ENCODE results near the gene CTDNEP1.
"Not testable (repeated sequence)": the region's sequence is repeated elsewhere in the genome, so short reads cannot be mapped to it uniquely, and the experiment has no call there.

Gene CTDNEP1

DNA sequence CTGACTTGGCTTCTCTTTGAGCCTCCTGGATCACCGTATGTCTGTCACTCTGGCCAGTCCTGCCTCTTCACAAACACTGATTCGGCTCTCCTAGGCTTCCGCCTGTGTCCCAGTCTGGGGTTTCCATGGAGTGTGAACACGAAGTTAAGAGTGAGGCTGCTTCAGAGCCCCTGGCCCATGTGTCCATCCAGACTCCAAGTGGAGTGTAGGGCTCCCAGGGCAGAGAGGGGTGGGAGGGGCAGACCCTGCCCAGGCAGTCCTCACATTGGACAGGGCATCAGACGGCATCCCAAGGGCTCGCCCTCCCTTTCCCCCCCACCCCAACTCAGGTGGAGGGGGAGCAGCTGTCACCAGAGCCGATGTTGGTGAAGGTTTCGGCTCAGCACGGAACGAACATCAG, 7.7 kb downstream of the CTDNEP1 start:
- DNase-seq: not testable (repeated sequence)

DNA sequence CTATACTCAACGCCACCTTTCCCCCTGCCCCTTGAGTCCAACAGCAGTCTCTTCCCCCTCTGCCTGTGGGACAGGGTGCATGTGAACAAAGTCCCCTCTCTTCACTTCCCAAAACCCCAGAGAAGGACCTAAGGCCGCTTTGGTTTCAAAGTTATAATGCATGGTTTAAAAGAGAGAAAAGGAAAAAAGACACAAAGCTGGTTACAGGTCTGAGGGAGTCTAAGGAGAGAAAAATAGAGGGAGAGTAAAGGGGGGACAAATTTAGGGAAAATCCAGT, 8.1 kb downstream of the CTDNEP1 start:
- no peak for DNase-seq

DNA sequence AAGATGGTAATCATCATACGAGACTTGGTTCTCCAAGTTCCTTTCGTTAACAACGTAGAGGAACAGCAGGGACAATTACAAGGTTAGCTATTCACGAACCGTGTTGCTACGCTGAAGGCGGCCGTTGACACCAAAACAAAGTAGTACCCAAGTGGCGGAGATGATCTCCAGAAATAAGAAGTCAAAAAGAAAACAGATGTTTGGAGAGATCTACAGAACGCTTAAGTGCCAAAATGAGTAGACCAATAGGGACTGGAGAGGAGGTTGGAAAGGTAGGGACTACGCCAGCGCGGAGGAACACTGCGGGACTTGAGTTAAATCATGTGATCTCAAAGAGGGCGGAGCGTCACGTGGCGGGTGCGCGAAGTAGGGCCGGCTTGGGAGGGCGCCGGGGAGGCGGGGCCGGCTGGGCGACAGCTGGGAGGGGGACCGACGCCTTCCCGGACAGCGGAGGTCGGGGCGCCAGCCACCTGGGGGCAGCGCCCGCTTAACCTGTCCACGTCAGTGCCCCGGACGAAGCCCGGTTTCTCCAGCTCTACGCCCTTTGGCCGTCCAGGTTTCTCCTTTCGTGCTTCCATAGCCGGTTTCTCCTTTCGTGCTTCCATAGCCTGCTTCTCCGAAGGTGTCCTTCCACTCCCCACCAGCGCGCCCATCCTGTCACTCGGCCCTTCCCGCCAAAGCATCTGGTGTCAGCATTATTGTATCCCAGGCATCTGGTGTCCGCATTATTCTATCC, 8.6 kb downstream of the CTDNEP1 start:
- DNase-seq: peak; percentile 91 to 97

DNA sequence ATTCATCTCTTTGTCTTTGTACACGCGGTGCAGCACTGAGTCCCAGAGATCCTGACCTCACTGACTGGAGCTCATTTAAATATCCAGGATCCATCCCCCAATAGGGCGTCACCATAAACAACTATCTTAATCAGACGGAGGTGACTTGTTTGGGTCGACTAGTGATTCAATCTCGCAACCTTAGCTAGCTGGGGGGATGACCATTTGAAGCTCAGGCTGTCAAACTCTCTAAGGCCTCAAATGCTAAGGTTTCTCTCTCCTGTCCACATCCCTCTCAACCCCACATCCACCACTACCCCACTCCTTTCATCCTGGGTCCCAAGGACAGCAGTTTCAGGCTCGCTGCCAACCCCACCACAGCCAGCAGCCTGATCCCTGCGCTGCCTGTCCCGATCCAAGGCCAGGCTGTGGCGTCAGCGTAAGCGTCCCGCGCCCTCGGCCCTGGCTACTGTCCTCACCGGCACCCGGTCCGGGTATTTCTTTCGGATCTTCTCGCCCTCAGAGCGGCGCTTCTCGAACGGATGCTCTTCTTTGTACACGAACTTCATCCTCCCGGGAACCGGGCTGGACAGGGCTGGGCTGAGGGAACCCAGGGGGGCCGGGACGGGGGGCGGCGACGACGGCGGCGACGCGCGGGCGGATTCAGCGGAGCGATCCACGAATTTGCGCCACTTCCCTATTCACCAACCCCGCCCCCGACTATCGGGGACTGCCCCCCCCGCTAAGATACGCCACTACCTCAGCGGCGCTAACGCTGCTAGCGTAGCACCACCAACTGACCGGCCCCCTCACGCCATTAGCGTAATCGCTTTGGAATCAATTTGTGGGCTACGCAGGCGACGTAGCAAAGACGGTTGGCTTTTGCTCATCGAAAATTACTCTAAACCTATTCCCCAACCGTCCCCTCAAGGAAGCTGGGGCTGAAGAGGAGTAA, 9.5 kb downstream of the CTDNEP1 start, which contains the start of gene GABARAP:
Gene GABARAP, minus strand, starts transcription at position 667 of the 934 bp plus-strand sequence. Its CDS starts 119 bp downstream, at position 548.
- DNase-seq: peak; percentile 80 to 93

DNA sequence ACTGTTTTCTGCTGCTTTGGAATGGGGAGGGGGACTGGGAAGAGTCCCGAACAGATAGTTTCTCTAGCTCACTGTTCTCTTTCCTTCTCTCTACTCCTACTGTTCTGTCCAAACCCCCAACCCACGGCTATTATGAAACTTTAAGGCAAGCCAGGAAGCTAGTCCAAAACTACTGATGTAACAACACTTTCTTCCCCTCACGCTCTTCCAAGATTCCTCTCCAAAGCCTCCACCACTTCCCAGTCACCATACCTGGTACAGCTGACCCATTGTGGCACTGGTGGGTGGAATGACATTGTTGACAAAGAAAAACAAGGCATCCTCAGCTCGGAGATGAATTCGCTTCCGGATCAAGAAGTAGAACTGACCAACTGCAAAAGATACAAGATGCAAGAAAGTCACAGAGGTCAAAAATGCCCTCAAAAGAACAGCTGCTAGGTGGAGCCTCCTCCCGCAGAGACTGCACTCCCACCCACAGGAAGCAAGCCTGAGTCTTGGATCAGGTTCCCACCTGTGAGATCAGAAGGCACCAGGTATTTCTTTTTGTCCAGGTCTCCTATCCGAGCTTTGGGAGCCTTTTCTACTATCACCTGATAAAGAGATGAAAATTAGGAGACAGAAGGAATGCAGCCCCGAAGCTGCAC, 10.3 kb downstream of the CTDNEP1 start:
- DNase-seq: no peak

DNA sequence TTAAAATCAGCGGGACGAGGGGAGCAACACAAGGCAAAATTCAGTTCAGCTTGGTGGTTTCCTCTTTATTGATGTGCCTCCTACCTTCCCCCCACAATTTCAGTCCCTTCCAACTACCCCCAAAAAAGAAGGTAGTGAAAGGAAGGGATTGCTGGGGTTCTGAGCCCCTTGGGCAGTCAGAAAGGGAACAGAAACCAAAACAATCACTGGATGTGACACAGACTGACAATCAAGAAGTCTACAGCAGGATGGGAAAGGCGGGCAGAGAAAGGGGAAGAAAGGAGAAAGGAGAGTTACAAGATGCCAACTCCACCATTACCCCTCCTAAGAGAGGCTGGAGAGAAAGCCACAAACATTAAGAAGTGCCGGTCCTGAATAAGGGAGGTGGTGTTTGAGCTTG, 11.2 kb downstream of the CTDNEP1 start:
- DNase-seq: no peak

DNA sequence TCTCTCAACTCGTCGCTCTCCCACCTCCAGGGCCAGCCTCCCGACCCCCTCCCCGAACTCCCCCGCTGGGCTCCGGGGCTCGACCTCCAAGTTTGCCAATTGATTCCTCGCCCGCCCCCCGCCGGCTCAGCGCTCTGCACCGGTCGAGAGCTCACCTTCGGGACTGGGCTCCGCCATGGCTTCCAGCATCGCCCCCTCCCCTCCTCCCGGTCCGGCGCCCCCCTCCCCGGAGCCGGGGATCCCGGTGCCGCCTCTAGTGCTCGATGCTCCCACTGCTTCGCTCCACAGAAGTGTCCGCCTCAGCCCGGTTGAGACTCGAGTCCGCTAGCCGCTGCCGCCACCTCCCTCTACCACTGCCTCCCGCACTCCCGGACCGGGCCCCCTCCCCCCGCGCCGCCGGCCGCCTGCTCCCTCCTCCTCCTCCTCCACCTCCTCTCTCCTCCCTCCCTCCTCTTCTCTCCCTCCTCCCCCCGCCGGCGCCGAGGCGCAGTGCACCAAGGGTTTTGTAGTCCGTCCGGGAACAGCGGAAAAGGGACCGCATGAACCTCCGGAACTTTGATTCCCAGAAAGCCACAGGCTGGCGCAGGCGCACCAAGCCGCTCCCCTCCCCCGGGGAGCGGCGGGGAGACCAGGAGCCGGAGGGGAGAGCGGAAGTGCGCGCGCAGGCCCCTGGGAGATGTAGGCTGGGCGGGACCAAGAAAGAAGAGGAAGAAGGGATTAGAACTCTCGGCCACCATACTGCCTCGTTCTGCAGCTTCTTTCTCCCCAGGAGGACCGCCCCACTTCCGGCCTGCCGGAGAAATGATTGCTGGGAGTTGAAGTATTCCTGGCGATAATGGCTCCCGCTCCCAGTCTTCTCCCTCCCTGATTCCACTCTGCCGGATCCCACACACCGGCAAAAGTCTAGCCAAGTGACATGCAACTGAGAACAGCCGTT, 12.2 kb downstream of the CTDNEP1 start, which contains the start of gene PHF23:
Gene PHF23, minus strand, starts transcription at position 367 of the 937 bp plus-strand sequence. Its CDS starts 178 bp downstream, at position 189.
- peak; percentile 99 for DNase-seq

DNA sequence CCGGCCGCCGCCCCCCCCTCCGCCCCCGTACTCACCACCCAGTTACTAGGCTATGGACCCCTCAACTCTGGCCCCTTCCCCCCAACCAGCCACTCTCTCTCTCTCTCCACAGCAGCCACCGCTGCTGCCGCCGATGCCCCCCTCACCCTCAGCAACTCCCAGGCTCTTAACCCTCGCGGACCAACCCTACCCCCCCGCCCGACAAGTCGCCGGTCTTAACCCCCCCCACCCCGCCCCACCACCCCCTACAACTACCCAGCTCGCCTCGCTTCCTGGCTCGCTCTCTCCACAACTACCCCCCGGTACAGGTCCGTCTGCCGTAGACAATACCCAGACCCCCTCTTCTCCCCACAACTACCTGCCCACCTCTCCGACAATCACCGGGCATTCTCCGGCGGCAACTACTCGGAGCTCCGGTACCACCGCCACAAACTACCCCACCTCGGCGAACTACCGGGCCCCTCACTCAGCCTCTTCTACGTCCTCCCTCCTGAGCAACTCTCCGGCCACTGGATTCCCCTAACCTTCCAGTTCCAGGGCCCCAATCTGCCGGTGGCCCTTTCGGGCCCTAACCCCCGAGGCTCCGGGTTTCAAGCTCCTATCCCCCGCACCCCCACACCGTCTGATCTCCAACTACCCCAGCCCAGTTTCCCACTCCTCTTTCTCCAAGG, 13.0 kb downstream of the CTDNEP1 start:
- DNase-seq: no peak

DNA sequence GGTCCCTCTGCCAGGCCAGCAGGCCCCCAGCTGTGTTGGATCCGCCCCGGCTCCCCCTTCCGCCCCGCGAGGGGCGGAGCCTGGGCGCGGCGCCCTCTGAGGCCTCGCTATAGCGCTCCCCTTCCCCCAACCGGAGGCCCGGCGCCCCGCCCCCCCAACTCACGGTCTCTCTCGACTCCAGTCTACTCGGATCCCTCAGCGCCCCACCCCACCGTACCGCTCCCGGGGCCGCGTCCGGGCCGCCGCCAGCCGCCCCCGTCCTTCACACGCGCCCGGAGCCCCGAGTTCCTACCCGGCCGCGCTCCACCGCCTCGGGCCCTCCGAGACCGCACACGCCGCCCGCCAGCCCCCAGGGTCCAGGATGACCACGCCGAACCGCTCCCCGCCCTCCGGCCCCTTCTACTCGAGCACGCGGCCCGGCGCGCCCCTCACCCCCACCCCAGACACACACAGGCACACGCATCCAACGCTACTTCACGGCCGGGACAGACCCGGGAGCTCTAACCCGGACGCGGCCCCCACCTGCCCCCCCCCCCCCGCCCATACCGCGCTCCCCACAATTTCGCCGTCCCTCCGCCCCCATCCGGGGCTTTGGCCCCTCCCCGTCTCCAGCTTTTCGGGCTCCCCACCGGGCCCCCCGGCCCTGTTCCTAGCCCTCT, 13.6 kb downstream of the CTDNEP1 start:
- DNase-seq: peak; percentile 50

DNA sequence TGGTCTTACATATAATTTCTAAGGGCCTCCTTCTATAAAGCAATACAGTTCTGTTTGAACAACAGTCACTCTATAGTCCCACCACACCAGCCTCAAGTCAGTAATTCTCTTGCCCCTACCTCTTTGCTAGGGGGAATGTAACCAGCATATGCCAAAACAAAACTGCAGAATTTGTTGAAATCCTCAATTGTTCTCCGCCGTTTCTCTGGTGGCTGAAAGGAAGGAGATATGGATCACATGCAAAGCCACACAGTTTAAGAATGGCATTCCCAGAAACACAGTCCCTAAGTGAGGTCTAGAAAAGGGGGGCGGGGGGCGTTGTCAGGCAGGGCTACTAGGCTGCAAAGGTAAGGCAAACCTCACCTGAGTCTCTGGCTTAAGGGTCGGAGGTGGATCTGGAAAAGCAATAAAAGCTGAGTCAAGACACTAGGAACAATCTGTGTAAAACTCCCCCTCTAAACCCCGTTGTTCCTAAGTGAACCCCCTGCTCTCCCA, 14.2 kb downstream of the CTDNEP1 start:
- no peak for DNase-seq

DNA sequence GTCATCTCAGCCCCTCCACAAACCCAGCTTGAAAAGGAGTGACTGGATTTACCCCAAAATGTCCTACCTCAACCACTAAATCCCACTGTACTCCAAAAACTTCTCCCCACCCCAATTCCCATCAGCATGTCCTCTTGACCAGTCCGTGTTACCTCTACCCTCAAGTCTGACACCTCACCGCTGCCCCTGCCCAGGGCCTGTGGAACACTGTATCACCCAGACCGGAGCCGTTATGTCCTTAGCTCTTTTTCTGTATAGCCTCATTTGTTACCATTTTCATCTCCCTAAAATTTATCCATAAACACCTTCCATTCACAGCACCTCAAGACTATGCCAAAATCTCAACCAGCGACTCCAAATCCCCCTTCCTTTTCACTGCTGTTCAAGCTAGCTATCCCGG, 14.7 kb downstream of the CTDNEP1 start:
- DNase-seq: no peak

DNA sequence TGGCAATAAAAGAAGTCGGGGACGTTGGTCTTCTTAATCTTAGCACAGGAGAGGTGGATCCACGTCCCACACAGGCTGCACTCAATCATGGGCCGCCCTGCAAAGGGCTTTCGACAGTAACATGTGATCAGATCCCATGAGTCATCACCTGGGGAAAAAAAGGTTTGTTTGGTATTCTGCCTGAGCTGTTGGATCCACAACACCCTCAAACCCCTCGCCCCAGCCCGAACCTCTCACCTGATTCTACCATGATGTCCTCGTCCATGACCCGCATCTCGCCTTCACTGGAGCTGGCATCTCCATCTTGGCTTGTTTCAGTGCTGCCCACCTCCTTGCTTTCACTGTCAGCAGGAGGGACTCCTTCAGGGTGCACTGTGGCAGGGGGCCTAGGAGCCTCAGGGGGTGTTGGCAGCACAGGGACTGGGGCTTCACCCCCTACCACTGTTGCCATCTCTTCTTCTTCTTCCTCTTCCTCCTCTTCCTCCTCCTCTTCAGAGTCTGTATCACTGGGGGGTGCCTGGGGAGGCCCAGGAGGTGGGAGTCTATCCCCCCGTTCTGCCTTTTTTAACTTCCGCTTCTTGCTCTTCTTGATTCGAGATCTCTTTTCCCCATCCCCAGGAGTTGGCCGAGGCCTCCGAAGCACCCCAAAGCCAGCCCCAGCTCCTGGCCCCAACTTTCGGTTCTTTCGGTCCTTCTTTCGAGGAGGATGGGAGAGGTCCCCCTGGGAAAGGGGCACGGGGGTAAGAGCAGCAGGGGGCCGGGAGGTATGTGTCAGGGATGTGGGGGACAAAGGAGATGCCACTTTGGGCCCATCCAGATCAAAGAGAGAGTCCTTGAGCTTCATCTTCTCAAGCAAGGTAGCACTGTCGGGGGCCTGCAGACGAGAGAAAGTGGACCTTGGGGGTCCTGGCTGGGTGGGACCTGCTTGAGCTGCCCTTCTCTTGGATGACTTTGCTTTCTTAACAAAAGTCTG, 15.6 kb downstream of the CTDNEP1 start:
- no peak for DNase-seq

DNA sequence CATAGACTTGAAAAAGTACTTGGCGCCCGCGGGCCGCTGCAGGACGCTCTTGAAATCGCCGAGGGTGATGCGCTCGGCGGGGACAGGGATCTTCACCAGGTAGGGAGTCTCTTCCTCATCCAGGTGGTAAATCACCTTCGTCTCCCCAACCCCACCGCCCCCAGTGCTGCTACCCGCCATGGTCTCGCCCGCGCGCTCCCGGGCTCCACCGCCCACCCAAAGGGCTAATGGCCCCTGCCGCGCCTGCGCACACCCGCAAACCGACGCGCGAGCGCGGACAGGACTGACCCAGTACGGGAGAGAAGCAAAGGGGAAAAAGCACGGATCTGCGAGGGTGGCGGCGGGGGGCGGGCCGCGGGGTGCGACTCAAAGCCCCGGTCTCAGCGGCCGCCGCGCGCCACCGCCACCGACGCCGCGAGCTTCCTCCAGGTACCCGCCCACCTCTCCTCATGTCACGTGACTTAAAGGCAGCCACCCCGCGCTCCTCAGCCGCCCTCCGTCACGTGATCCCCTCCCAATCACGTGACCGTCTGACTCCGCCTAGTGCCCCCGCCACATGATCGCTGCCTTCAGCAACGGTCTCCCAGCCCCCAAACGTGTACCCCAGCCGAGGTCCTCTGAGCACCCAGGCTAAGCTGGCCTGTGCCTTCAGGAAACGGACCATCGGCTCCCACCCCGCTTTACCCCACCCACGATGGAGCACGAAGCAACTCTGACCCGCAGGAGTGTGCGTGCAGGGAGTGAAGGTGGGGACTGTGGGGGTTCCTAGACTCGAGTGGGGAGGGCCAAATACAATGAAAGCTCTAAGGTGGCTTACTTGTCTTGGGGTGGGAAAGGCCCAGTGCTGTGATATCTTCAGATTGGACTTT, 17.2 kb downstream of the CTDNEP1 start, which contains the start of gene DVL2:
Gene DVL2, minus strand, starts transcription at position 435 of the 869 bp plus-strand sequence. Its CDS starts 255 bp downstream, at position 180.
- peak; percentile 89 to 90 for DNase-seq

DNA sequence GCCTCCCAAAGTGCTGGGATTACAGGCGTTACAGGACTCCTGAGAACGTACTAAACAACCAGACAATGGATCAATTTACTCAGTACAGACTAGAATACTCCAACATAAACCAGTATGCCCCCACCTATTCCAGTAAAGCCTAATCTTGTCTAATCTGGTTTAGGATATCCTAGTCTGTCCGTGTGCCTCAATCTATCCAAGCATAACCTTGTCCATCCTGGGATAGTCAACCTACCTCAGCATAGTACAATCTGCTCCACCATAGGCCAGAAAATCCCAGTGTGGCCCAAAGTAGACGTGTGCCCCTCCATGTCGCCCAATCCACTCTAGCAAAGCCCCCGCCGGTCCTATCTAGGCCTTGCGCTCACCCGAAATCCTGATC, 17.8 kb downstream of the CTDNEP1 start:
- no peak for DNase-seq

DNA sequence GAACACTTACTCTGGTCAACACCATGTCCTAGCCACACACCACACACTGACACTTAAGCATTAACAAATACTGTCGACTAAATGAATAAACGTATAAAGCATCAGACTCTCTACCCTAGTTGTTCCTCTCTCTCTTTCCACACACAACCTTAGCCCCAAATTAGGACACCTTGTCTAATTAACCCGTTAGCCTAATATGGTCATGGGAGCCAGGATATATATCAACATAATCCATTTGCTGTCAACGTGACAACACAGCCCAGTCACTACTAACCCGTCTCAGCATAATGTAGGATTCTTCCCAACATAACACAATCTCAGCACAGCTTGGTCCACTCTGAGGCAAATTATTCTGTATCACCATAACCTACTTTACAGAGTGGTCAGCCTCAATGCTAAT, 19.4 kb downstream of the CTDNEP1 start:
- DNase-seq: no peak

DNA sequence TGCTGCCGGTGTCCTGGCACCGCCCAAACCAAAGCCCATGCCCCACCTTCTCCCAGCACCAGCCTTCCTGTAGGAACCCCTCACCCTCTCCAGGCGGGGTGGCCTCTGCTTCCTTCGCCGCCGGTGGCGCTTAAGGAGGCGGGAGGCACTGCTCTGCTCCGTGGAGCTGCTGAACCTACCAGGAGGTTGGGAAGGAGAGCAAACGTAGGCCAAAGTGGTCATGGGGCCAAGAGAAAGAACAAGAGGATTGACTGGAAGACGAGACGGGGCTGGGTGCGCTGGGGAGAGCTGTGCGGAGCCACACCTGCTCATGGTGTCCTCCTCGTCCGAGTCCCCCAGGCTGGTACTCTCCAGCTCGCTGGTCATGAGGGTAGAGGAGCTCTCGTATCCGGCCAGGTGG, 22.0 kb downstream of the CTDNEP1 start:
- no peak for DNase-seq

DNA sequence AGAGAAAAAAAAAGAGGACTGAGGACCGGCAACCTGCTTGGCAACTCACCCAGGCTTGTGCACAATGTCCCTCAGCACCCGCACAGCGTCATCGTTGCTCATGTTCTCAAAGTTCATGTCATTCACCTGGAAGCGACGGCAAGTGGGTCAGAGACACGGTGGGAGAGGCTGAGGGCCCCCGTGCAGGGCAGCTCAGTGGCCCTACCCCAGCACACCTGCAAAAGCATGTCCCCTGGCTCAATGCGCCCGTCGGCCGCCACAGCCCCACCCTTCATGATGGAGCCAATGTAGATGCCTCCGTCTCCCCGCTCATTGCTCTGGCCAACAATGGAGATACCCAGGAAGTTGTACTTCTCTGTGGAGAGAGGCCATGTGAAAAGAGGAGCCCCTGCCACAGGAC, 22.6 kb downstream of the CTDNEP1 start:
- DNase-seq: no peak
